Erythroblast (primary cell): ENCODE data around the gene SLC39A2.
A peak's percentile ranks its signal among the peaks of the same experiment; 100 is the strongest.
"Not testable (repeated sequence)": the region's sequence is repeated elsewhere in the genome, so short reads cannot be mapped to it uniquely, and the experiment has no call there.

Experiments
- DNase-seq, 2 experiments: peaks; one replicate each; lab custom pipeline; 2025; lab: John Stamatoyannopoulos, UW
- GATA1 ChIP-seq: IDR thresholded peaks from 2 replicates; pipeline ENCODE4 v1.6.1; 2011; ENCODE audit warnings: low read depth, mild to moderate bottlenecking, control low read depth, low read length, moderate library complexity
- POLR2A ChIP-seq: IDR thresholded peaks from 2 replicates; pipeline ENCODE4 v1.6.1; 2011; ENCODE audit warnings: mild to moderate bottlenecking, low read length

Gene SLC39A2

DNA sequence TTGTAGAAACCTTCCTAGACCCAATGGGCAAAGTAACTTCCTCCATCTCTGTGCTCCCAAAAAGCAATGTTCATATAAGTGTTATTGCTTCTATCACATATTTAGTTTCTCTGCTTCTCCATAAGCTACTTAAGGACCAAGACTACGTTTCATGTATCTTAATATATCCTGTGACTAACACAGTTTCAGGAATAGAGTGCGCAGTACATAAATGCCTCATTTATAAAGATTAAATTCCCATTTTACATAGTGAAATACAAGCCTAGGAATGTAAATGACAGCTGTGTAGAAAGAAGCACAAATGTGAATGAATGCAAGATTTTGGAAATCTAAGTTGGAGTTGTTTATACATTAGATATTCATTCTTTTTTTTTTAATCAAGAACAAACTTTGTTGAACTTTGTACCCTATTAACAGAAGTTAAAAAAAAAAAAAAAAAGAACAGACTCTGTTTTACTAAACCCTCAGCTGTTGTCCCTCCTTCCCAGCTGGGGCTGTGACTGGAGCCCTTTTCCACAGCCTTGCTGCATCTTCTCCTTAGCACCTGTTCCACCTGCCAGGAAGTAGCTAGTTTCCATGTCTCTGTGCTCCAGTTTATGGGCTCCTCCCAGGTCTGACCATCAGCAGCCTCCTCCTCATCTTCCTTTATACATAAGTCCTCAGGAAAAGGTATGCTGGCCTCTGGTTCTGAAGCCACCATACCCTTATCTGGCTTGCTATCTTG is 16.3 kb upstream of the SLC39A2 start:
- DNase-seq = no peak
- no peak for TF ChIP-seq POLR2A

GRCh38 chr14:20985650-20986049 is 13.4 kb upstream of the SLC39A2 start:
- DNase-seq = not testable (repeated sequence)

DNA sequence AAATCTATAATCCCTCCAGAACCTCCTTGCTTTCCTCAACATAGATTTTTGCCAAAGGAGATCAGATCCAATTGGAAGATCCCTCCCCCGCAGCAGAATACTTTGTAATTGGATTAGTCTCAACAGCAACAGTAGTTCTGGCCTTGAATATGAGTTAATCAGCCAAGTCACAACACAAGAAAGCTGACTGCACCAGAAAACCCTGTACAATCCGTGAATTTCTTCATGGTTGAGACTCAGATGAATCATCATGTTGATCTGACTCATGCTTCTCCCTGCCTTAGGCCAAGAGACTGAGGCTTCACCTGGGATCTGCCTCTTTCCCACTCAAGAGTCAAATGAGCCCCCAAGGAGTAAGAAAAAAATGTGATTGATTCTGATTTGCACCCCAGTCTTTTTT is 12.3 kb upstream of the SLC39A2 start:
- TF ChIP-seq POLR2A (no peak), GATA1 (no peak)
- peak in 1 of 2 experiments; percentile 29 for DNase-seq

GRCh38 chr14:20988717-20989470 is 10.2 kb upstream of the SLC39A2 start:
- DNase-seq = no peak
- TF ChIP-seq GATA1 (no peak), POLR2A (no peak)

DNA sequence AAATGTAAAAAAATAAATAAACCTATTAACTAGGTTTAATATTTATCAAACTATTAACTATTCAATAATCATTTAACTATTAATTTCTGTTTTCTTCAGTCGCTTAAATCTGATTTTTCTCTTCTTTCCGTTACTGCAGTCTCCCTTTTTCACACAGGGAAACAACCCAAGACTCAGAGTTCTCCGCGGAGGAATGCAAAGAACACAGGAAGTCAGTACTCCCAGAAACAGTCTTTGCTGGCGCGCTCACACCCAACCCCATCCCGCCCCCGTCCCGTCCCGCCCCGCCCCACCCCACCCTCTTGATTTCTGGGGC is 9.7 kb upstream of the SLC39A2 start:
- TF ChIP-seq GATA1 = no peak
- no peak for TF ChIP-seq POLR2A
- no peak for DNase-seq

GRCh38 chr14:20989787-20990600 is 9.1 kb upstream of the SLC39A2 start, which contains the start of gene METTL17:
Gene METTL17 (plus strand): TSS chr14:20989980. CDS start chr14:20990003, 23 bp downstream.
- peak; percentile 93 to 96 for DNase-seq
- TF ChIP-seq POLR2A = peak; percentile 86
- TF ChIP-seq GATA1 = no peak

DNA sequence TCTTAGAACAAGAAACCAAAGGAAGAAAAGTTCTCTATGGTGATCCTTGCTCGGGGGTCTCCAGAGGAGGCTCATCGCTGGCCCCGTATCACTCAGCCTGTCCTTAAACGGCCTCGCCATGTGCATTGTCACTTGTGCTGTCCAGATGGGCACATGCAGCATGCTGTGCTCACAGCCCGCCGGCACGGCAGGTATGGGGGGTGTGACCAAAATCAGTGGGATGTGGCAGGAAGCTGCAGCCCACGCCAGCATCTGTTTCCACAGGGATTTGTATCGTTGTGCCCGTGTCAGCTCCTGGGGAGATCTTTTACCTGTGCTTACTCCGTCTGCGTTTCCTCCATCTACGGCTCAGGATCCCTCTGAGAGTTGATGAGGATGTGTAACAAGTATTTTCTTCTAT is 2.6 kb upstream of the SLC39A2 start:
- TF ChIP-seq GATA1 (no peak), POLR2A (no peak)
- no peak for DNase-seq

DNA sequence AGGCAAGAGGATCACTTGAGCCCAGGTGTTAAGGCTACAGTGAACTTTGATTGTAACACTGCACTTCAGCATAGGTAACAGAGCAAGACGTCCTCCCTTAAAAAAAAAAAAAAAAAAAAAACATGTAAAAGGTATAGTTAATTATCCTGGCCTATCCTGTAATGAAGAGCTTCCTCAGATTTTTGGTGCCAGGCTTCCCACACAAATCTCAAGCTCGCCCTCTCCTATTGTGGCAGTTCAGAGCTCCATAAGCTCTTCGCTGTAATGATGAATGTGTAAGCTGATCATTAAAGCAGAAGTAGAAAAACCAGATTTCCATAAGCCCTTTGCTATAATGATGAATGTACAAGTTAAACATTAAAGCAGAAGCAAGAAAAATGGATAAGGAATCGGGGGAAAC is 2.0 kb upstream of the SLC39A2 start:
- DNase-seq = no peak
- TF ChIP-seq POLR2A = no peak
- no peak for TF ChIP-seq GATA1

DNA sequence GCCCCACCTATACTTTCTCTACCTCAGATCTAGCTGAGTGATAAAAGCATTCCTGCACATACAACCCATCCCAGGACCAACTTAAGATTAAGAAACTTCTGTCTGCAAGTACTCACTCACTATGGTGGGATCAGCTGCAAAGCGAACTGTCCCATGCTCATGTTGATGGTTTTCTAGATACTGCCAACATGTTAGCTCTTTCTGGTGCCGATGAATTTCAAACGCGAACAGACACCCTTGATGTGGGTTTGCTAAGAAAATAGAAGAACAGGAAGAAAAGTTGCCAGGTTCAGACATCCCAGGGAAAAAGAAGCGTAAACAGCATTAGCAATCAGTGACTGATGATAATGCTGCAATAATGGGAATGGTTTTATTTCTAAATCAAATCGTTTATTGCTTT is 1.5 kb upstream of the SLC39A2 start:
- no peak for DNase-seq
- TF ChIP-seq GATA1 (no peak), POLR2A (no peak)

GRCh38 chr14:20998139-20998538 is 954 bp upstream of the SLC39A2 start:
- no peak for DNase-seq
- TF ChIP-seq POLR2A = no peak
- TF ChIP-seq GATA1 = no peak

GRCh38 chr14:20999591-20999990 is 498 bp downstream of the SLC39A2 start:
- no peak for DNase-seq
- TF ChIP-seq GATA1 (no peak), POLR2A (no peak)

GRCh38 chr14:21001218-21001617 is 2.1 kb downstream of the SLC39A2 start:
- no peak for DNase-seq
- TF ChIP-seq POLR2A (no peak), GATA1 (no peak)

DNA sequence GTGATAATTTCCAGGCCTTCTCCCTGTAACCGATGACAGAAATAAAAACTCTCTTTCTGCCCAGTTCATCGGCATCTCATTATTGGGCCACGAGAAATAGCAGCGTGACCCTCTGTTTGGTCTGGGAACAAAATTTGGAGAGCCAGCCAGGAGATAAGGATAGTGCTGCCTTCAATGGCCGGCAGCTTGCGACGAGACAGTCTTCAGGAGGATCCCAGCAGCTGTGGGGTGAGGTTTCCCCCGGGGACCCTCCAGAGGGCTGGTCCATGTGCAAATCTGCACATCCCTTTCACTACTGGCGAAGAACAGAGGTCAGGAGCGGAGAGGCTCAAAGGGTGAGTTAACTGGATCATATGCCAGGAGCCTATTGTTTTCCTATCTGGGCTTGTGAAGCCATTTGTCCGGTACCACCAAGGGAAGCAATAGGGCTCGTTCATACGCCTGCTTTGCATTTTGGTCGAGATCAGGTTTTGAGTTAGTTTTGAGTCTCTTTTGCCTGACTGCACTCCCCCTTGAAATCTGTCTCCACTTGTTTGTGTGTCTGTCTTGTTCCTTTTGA is 4.8 kb downstream of the SLC39A2 start:
- TF ChIP-seq GATA1 = no peak
- TF ChIP-seq POLR2A = no peak
- DNase-seq = no peak

DNA sequence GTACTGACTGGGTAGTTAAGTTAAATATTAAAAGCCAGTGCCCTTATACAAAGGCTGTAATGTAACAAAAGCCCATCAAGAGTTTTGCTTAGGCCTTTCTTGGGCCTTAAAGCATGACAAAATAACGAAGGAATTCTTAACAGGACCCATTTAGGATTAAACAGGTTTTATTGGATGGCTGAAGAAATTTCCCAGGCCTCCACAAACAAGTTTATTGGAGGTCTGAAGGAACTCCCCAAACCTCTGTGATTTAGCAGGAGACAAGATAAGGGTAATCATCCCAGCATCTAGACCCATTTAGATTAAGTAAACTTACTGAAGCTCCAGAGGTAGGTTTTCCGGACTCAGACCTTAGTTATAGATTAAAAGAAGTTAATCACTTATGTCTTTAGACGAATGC is 10.6 kb downstream of the SLC39A2 start:
- DNase-seq = not testable (repeated sequence)

GRCh38 chr14:21011136-21011535 is 12.0 kb downstream of the SLC39A2 start:
- no peak for DNase-seq
- TF ChIP-seq POLR2A (no peak), GATA1 (no peak)
